ENCODE results near the gene PKP2.

The PKP2 gene

GRCh38 chr12:32902287-32902997 is 5.9 kb upstream of the PKP2 start:
- Histone ChIP-seq H3K27me3 (ENCODE audit: control insufficient read depth, low read length) (no peaks in the 10 kb centered on the region), H3K36me3 (ENCODE audit: control insufficient read depth, low read length) (no peaks in the 10 kb centered on the region), H3K4me3 (ENCODE audit: low read length) (no peak overlapping the region), H3F3A (ENCODE audit: control insufficient read depth, insufficient read depth) (no peaks in the 10 kb centered on the region), H3K79me2 (ENCODE audit: control insufficient read depth, low read length) (no peaks in the 10 kb centered on the region), H3K4me1 (ENCODE audit: control insufficient read depth, low read length) (no peaks in the 10 kb centered on the region), H3K9me2 (replicated peaks; ENCODE audit: control insufficient read depth, low read length) (no peaks in the 10 kb centered on the region), H3K9me3 (ENCODE audit: control insufficient read depth, insufficient read depth, low read length) (no peaks in the 10 kb centered on the region), H3K4me2 (ENCODE audit: low read length) (no peak overlapping the region), H4K20me1 (ENCODE audit: control insufficient read depth, insufficient read depth, low read depth, low read length) (no peaks in the 10 kb centered on the region), H3K27ac (ENCODE audit: low read depth, low read length) (no peak overlapping the region)
- no peak for TF ChIP-seq EZH2phosphoT487 (IDR thresholded peaks at IDR 0.05; ENCODE audit: borderline replicate concordance, low read length)
- TF ChIP-seq, protein P1, sequence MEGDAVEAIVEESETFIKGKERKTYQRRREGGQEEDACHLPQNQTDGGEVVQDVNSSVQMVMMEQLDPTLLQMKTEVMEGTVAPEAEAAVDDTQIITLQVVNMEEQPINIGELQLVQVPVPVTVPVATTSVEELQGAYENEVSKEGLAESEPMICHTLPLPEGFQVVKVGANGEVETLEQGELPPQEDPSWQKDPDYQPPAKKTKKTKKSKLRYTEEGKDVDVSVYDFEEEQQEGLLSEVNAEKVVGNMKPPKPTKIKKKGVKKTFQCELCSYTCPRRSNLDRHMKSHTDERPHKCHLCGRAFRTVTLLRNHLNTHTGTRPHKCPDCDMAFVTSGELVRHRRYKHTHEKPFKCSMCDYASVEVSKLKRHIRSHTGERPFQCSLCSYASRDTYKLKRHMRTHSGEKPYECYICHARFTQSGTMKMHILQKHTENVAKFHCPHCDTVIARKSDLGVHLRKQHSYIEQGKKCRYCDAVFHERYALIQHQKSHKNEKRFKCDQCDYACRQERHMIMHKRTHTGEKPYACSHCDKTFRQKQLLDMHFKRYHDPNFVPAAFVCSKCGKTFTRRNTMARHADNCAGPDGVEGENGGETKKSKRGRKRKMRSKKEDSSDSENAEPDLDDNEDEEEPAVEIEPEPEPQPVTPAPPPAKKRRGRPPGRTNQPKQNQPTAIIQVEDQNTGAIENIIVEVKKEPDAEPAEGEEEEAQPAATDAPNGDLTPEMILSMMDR (IDR thresholded peaks at IDR 0.05; ENCODE audit: low read depth, low read length, poor library complexity, severe bottlenecking), result no peak

GRCh38 chr12:32901553-32901952 is 5.0 kb upstream of the PKP2 start:
- no peaks in the 10 kb centered on the region for H3F3A ChIP-seq (ENCODE audit: control insufficient read depth, insufficient read depth)

DNA sequence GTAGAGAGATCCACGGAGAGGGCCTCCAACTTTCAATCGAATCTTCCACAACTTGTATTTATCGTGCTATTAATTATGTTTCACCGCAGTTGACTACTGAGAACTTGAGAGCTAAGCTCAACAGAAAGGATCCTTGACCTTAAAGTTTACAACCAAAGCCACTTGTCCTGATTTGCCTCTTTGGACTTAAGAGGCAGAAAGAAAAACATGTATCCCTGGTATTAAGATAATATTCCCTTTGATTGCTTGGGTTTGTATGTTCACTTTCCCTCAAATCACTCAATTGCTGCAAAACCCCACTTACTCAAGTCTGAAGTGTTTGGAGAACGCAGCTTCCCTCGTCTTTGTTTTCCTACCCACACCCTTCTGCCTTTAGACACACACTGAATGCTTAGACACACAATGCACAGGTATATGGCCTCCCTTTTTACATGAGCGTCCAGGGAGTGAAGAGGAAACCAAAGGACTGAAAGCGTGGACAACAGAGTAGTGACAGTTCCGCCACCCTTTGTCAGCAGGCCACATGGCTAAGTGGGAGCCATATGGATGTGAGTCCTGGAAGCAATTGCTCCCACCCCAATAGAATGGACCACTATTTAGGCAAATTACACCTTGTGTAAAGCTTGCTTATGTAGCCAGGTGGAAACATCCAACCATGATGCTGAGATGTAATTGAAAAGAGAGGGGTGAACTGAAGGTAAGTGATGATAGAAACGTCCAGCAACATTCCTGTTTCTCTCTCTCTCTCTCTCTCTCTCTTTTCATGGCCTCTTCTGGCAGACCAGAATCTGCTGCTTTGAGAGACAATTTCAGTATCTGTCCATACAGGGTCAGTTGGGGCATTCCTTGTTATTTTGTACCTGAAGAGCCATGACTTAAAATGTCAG is 1.4 kb upstream of the PKP2 start:
- Histone ChIP-seq H3K4me1 (ENCODE audit: control insufficient read depth, low read length) (no peaks in the 10 kb centered on the region), H4K20me1 (ENCODE audit: control insufficient read depth, insufficient read depth, low read depth, low read length) (no peaks in the 10 kb centered on the region), H3K27ac (ENCODE audit: low read depth, low read length) (no peak overlapping the region), H3K9me3 (ENCODE audit: control insufficient read depth, insufficient read depth, low read length) (no peaks in the 10 kb centered on the region), H3K9me2 (replicated peaks; ENCODE audit: control insufficient read depth, low read length) (no peaks in the 10 kb centered on the region), H3K79me2 (ENCODE audit: control insufficient read depth, low read length) (no peaks in the 10 kb centered on the region), H3K4me3 (ENCODE audit: low read length) (no peak overlapping the region), H3K4me2 (ENCODE audit: low read length) (no peak overlapping the region), H3K27me3 (ENCODE audit: control insufficient read depth, low read length) (no peaks in the 10 kb centered on the region), H3F3A (ENCODE audit: control insufficient read depth, insufficient read depth) (no peaks in the 10 kb centered on the region), H3K36me3 (ENCODE audit: control insufficient read depth, low read length) (no peaks in the 10 kb centered on the region)
- TF ChIP-seq, protein P1 (IDR thresholded peaks at IDR 0.05; ENCODE audit: low read depth, low read length, poor library complexity, severe bottlenecking), result no peak
- TF ChIP-seq EZH2phosphoT487 (IDR thresholded peaks at IDR 0.05; ENCODE audit: borderline replicate concordance, low read length), result no peak

More at GRCh38 chr12:32901553-32901952, 5.0 kb upstream of the PKP2 start:
- Histone ChIP-seq H3K9me2 (replicated peaks; ENCODE audit: control insufficient read depth, low read length) (no peaks in the 10 kb centered on the region), H3K4me2 (ENCODE audit: low read length) (no peak overlapping the region), H3K79me2 (ENCODE audit: control insufficient read depth, low read length) (no peaks in the 10 kb centered on the region), H3K4me1 (ENCODE audit: control insufficient read depth, low read length) (no peaks in the 10 kb centered on the region), H3K36me3 (ENCODE audit: control insufficient read depth, low read length) (no peaks in the 10 kb centered on the region), H4K20me1 (ENCODE audit: control insufficient read depth, insufficient read depth, low read depth, low read length) (no peaks in the 10 kb centered on the region), H3K9me3 (ENCODE audit: control insufficient read depth, insufficient read depth, low read length) (no peaks in the 10 kb centered on the region), H3K4me3 (ENCODE audit: low read length) (no peak overlapping the region), H3K27me3 (ENCODE audit: control insufficient read depth, low read length) (no peaks in the 10 kb centered on the region), H3K27ac (ENCODE audit: low read depth, low read length) (no peak overlapping the region)
- TF ChIP-seq EZH2phosphoT487 (IDR thresholded peaks at IDR 0.05; ENCODE audit: borderline replicate concordance, low read length), result no peak
- TF ChIP-seq, protein P1 (IDR thresholded peaks at IDR 0.05; ENCODE audit: low read depth, low read length, poor library complexity, severe bottlenecking), result no peak
